ENCODE data around the gene KEAP1.

KEAP1 gene

GRCh38 chr19:10450853-10451609, 52.1 kb downstream of the KEAP1 start:
- no peak for DNase-seq (ENCODE audit: low read depth in 2 of 2)

GRCh38 chr19:10450191-10450852, 52.8 kb downstream of the KEAP1 start:
- DNase-seq (ENCODE audit: low read depth in 2 of 2) = no peak

- DNase-seq (ENCODE audit: low read depth in 2 of 2) = no peak
Observed at GRCh38 chr19:10449037-10449436, 54.1 kb downstream of the KEAP1 start.

GRCh38 chr19:10442698-10443097, 60.5 kb downstream of the KEAP1 start:
- no peak for DNase-seq (ENCODE audit: low read depth in 2 of 2)

- no peak for DNase-seq (ENCODE audit: low read depth in 2 of 2)
Observed at GRCh38 chr19:10439588-10439987, 63.6 kb downstream of the KEAP1 start.

All from stimulated activated CD8-positive, alpha-beta memory T cell treated with anti-CD3 and anti-CD28 coated beads, Interleukin-7, amount 100 ng/mL, for 4 hours (primary cell).